ENCODE measurements around the gene DPY19L2. TPM values are rescaled to one million over a fixed set of nuclear protein-coding genes. Genes with fewer than 3 reads are reported as not detected.
A peak's percentile ranks its signal among the peaks of the same experiment; 100 is the strongest.
"Not testable (repeated sequence)": the region's sequence is repeated elsewhere in the genome, so short reads cannot be mapped to it uniquely, and the experiment has no call there.

Gene DPY19L2
- total and polyA plus RNA-seq, 2 donors (not counting 1 experiment from before 2014, with no cell fraction given), result 5.0 TPM

GRCh38 chr12:63690837-63691236 lies 22.5 kb upstream of the DPY19L2 start:
- not testable (repeated sequence) for H3K79me2 ChIP-seq (ENCODE audit: control insufficient read depth, insufficient read depth, low read length); H2AFZ ChIP-seq (ENCODE audit: low read length); H4K20me1 ChIP-seq (ENCODE audit: control insufficient read depth, extremely low read depth, insufficient read depth, low read length)

GRCh38 chr12:63689141-63689540 lies 20.8 kb upstream of the DPY19L2 start:
- H2AFZ ChIP-seq (ENCODE audit: low read length); H3K9ac ChIP-seq (ENCODE audit: insufficient read depth, low read length); H4K20me1 ChIP-seq (ENCODE audit: control insufficient read depth, extremely low read depth, insufficient read depth, low read length); H3K36me3 ChIP-seq (ENCODE audit: control insufficient read depth, insufficient read depth, low read length); H3K27ac ChIP-seq (ENCODE audit: insufficient read depth, low read length); H3K4me2 ChIP-seq (ENCODE audit: extremely low read depth, insufficient read depth, low read length); H3K9me3 ChIP-seq (ENCODE audit: control insufficient read depth, insufficient read depth, low read depth, low read length); H3K4me3 ChIP-seq (replicated peaks in 1 of 4; ENCODE audit: control extremely low read depth in 1 of 4, insufficient read depth in 1 of 4, low read depth in 3 of 4, low read length in 4 of 4); H3K4me1 ChIP-seq (ENCODE audit: control insufficient read depth, extremely low read depth, insufficient read depth, low read length); H3K79me2 ChIP-seq (ENCODE audit: control insufficient read depth, insufficient read depth, low read length); DNase-seq (ENCODE audit: low read depth in 2 of 2); H3K27me3 ChIP-seq (ENCODE audit: control insufficient read depth, insufficient read depth, low read length): not testable (repeated sequence)

More at GRCh38 chr12:63690837-63691236, 22.5 kb upstream of the DPY19L2 start:
- not testable (repeated sequence) for DNase-seq (ENCODE audit: low read depth in 2 of 2); H3K9ac ChIP-seq (ENCODE audit: insufficient read depth, low read length); H3K9me3 ChIP-seq (ENCODE audit: control insufficient read depth, insufficient read depth, low read depth, low read length); H3K27me3 ChIP-seq (ENCODE audit: control insufficient read depth, insufficient read depth, low read length); H3K27ac ChIP-seq (ENCODE audit: insufficient read depth, low read length); H3K36me3 ChIP-seq (ENCODE audit: control insufficient read depth, insufficient read depth, low read length); H3K4me2 ChIP-seq (ENCODE audit: extremely low read depth, insufficient read depth, low read length); H3K4me3 ChIP-seq (replicated peaks in 1 of 4; ENCODE audit: control extremely low read depth in 1 of 4, insufficient read depth in 1 of 4, low read depth in 3 of 4, low read length in 4 of 4); H3K4me1 ChIP-seq (ENCODE audit: control insufficient read depth, extremely low read depth, insufficient read depth, low read length)

GRCh38 chr12:63686623-63687022 lies 18.3 kb upstream of the DPY19L2 start:
- not testable (repeated sequence) for H3K4me3 ChIP-seq (replicated peaks in 1 of 4; ENCODE audit: control extremely low read depth in 1 of 4, insufficient read depth in 1 of 4, low read depth in 3 of 4, low read length in 4 of 4); DNase-seq (ENCODE audit: low read depth in 2 of 2); H3K4me2 ChIP-seq (ENCODE audit: extremely low read depth, insufficient read depth, low read length)

GRCh38 chr12:63685789-63686188 lies 17.5 kb upstream of the DPY19L2 start:
- H3K4me1 ChIP-seq (ENCODE audit: control insufficient read depth, extremely low read depth, insufficient read depth, low read length); H2AFZ ChIP-seq (ENCODE audit: low read length); H3K9me3 ChIP-seq (ENCODE audit: control insufficient read depth, insufficient read depth, low read depth, low read length); H4K20me1 ChIP-seq (ENCODE audit: control insufficient read depth, extremely low read depth, insufficient read depth, low read length); H3K27ac ChIP-seq (ENCODE audit: insufficient read depth, low read length); H3K9ac ChIP-seq (ENCODE audit: insufficient read depth, low read length); H3K27me3 ChIP-seq (ENCODE audit: control insufficient read depth, insufficient read depth, low read length); DNase-seq (ENCODE audit: low read depth in 2 of 2); H3K79me2 ChIP-seq (ENCODE audit: control insufficient read depth, insufficient read depth, low read length); H3K4me2 ChIP-seq (ENCODE audit: extremely low read depth, insufficient read depth, low read length); H3K36me3 ChIP-seq (ENCODE audit: control insufficient read depth, insufficient read depth, low read length); H3K4me3 ChIP-seq (replicated peaks in 1 of 4; ENCODE audit: control extremely low read depth in 1 of 4, insufficient read depth in 1 of 4, low read depth in 3 of 4, low read length in 4 of 4): not testable (repeated sequence)

More at GRCh38 chr12:63686623-63687022, 18.3 kb upstream of the DPY19L2 start:
- H3K27ac ChIP-seq (ENCODE audit: insufficient read depth, low read length); H4K20me1 ChIP-seq (ENCODE audit: control insufficient read depth, extremely low read depth, insufficient read depth, low read length); H3K27me3 ChIP-seq (ENCODE audit: control insufficient read depth, insufficient read depth, low read length); H3K9me3 ChIP-seq (ENCODE audit: control insufficient read depth, insufficient read depth, low read depth, low read length); H3K79me2 ChIP-seq (ENCODE audit: control insufficient read depth, insufficient read depth, low read length); H2AFZ ChIP-seq (ENCODE audit: low read length); H3K4me1 ChIP-seq (ENCODE audit: control insufficient read depth, extremely low read depth, insufficient read depth, low read length); H3K9ac ChIP-seq (ENCODE audit: insufficient read depth, low read length); H3K36me3 ChIP-seq (ENCODE audit: control insufficient read depth, insufficient read depth, low read length): not testable (repeated sequence)

- H3K4me2 ChIP-seq (ENCODE audit: extremely low read depth, insufficient read depth, low read length); H2AFZ ChIP-seq (ENCODE audit: low read length); H3K9ac ChIP-seq (ENCODE audit: insufficient read depth, low read length); H3K27ac ChIP-seq (ENCODE audit: insufficient read depth, low read length); H3K79me2 ChIP-seq (ENCODE audit: control insufficient read depth, insufficient read depth, low read length); DNase-seq (ENCODE audit: low read depth in 2 of 2); H3K4me3 ChIP-seq (replicated peaks in 1 of 4; ENCODE audit: control extremely low read depth in 1 of 4, insufficient read depth in 1 of 4, low read depth in 3 of 4, low read length in 4 of 4); H3K27me3 ChIP-seq (ENCODE audit: control insufficient read depth, insufficient read depth, low read length); H3K4me1 ChIP-seq (ENCODE audit: control insufficient read depth, extremely low read depth, insufficient read depth, low read length); H4K20me1 ChIP-seq (ENCODE audit: control insufficient read depth, extremely low read depth, insufficient read depth, low read length); H3K36me3 ChIP-seq (ENCODE audit: control insufficient read depth, insufficient read depth, low read length); H3K9me3 ChIP-seq (ENCODE audit: control insufficient read depth, insufficient read depth, low read depth, low read length): not testable (repeated sequence)
Measured at GRCh38 chr12:63682617-63683016, 14.3 kb upstream of the DPY19L2 start.

- H3K36me3 ChIP-seq (ENCODE audit: control insufficient read depth, insufficient read depth, low read length); H3K79me2 ChIP-seq (ENCODE audit: control insufficient read depth, insufficient read depth, low read length); H3K4me3 ChIP-seq (replicated peaks in 1 of 4; ENCODE audit: control extremely low read depth in 1 of 4, insufficient read depth in 1 of 4, low read depth in 3 of 4, low read length in 4 of 4); H2AFZ ChIP-seq (ENCODE audit: low read length); H4K20me1 ChIP-seq (ENCODE audit: control insufficient read depth, extremely low read depth, insufficient read depth, low read length); H3K9me3 ChIP-seq (ENCODE audit: control insufficient read depth, insufficient read depth, low read depth, low read length); H3K27me3 ChIP-seq (ENCODE audit: control insufficient read depth, insufficient read depth, low read length); H3K4me2 ChIP-seq (ENCODE audit: extremely low read depth, insufficient read depth, low read length); H3K27ac ChIP-seq (ENCODE audit: insufficient read depth, low read length); H3K4me1 ChIP-seq (ENCODE audit: control insufficient read depth, extremely low read depth, insufficient read depth, low read length); H3K9ac ChIP-seq (ENCODE audit: insufficient read depth, low read length): not testable (repeated sequence)
- DNase-seq (ENCODE audit: low read depth in 2 of 2), result peak; percentile 1 to 67
Measured at GRCh38 chr12:63680758-63681157, 12.5 kb upstream of the DPY19L2 start.

GRCh38 chr12:63672550-63672949 lies 4.3 kb upstream of the DPY19L2 start:
- not testable (repeated sequence) for H3K9me3 ChIP-seq (ENCODE audit: control insufficient read depth, insufficient read depth, low read depth, low read length); H3K27ac ChIP-seq (ENCODE audit: insufficient read depth, low read length); H3K27me3 ChIP-seq (ENCODE audit: control insufficient read depth, insufficient read depth, low read length); H3K79me2 ChIP-seq (ENCODE audit: control insufficient read depth, insufficient read depth, low read length); DNase-seq (ENCODE audit: low read depth in 2 of 2); H3K4me3 ChIP-seq (replicated peaks in 1 of 4; ENCODE audit: control extremely low read depth in 1 of 4, insufficient read depth in 1 of 4, low read depth in 3 of 4, low read length in 4 of 4); H3K36me3 ChIP-seq (ENCODE audit: control insufficient read depth, insufficient read depth, low read length); H2AFZ ChIP-seq (ENCODE audit: low read length); H3K4me1 ChIP-seq (ENCODE audit: control insufficient read depth, extremely low read depth, insufficient read depth, low read length); H3K9ac ChIP-seq (ENCODE audit: insufficient read depth, low read length); H3K4me2 ChIP-seq (ENCODE audit: extremely low read depth, insufficient read depth, low read length); H4K20me1 ChIP-seq (ENCODE audit: control insufficient read depth, extremely low read depth, insufficient read depth, low read length)

Data from fibroblast of lung (primary cell).